Astrocyte of the spinal cord (primary cell): ENCODE measurements around the gene ADORA3.
A peak's percentile ranks its signal among the peaks of the same experiment; 100 is the strongest.
"Not testable (repeated sequence)": the region's sequence is repeated elsewhere in the genome, so short reads cannot be mapped to it uniquely, and the experiment has no call there.

Experiments used
- DNase-seq: peaks from one replicate; pipeline ENCODE4 v3.0.0; 2011; ENCODE audit warnings: low read depth, low spot score
- H3K4me3 ChIP-seq: 2 replicates; pipeline ENCODE4 v1.5.1; 2011; ENCODE audit warnings: low read depth, mild to moderate bottlenecking, low read length, moderate library complexity
- CTCF ChIP-seq: IDR thresholded peaks from 2 replicates; pipeline ENCODE4 v1.5.1; 2012; ENCODE audit warnings: low read depth, mild to moderate bottlenecking, low read length, inconsistent platforms
- in situ Hi-C: cut with HindIII; loops from 2 replicates; pipeline ENCODE4 v1.10.0; 2017; ENCODE audit warnings: low sequenced_read_pairs

The ADORA3 gene

DNA sequence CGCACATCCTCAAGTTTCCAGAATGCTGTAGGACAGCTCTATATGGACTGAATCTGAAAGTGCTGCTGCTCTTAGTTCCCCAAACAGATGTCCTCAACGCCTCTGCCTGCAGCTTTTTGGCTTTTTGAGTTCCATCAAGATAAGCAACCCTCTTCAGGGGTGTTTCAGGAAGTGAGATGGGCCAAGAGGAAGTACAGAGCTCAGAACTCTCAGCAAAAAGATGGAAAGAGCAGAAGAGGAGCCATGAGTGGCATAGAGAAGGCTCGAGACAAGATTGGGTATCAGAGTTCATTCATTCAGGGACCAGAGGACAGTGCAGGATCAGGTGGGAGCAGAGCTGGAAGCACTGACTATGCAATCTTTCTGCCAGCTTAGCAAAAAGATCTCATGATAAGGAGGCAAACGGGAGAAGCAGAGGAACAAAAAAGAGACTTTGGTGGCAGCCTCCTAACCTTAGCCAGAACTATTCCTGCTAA lies at the start of gene ADORA3, which contains the start of gene TMIGD3:
Gene ADORA3 (minus strand): TSS at position 49 of the 476 bp plus-strand sequence. CDS start 279 bp downstream, outside the sequence.
Gene TMIGD3 (minus strand): TSS at position 49 of the 476 bp plus-strand sequence. CDS start 279 bp downstream, outside the sequence.
- H3K4me3 ChIP-seq, result no peak within 1 kb of the TSS
- TF ChIP-seq CTCF, result no peak
- in situ Hi-C loops, result no loop called here
- DNase-seq, result no peak

- no peak for TF ChIP-seq CTCF
- H3K4me3 ChIP-seq, result no peak overlapping the region
- peak; percentile 1 for DNase-seq
- in situ Hi-C loops, result no loop called here
These were observed 49.8 kb upstream of the ADORA3 start for GRCh38 chr1:111553196-111553595.

DNA sequence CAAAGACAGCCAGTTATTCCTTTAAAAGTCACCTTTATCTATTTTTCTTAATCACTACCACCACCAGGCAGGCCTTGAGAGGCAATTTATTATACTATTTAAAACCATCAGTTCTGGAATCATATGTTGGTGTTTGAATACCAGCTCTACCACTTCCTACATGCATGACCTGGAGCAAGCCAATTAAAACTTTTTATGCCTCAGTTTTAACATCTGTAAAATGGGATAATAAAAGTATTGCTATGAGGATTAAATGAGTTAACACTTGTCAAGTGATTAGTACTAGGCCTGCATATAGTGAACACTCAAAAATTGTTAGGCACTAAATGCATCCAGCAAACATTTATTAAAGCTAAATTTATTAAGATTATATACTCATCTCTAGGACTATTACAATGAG lies 49.2 kb upstream of the ADORA3 start:
- TF ChIP-seq CTCF, result no peak
- H3K4me3 ChIP-seq, result no peak overlapping the region
- in situ Hi-C loops, result no loop called here
- no peak for DNase-seq

GRCh38 chr1:111551623-111552411 lies 48.4 kb upstream of the ADORA3 start:
- DNase-seq, result no peak
- H3K4me3 ChIP-seq, result no peak overlapping the region
- TF ChIP-seq CTCF, result no peak
- in situ Hi-C loops, result no loop called here

GRCh38 chr1:111547786-111548185 lies 44.4 kb upstream of the ADORA3 start:
- DNase-seq, H3K4me3 ChIP-seq, in situ Hi-C loops: not testable (repeated sequence)

GRCh38 chr1:111542187-111542586 lies 38.8 kb upstream of the ADORA3 start:
- TF ChIP-seq CTCF, result no peak
- no peak overlapping the region for H3K4me3 ChIP-seq
- in situ Hi-C loops, result no loop called here
- DNase-seq, result no peak

DNA sequence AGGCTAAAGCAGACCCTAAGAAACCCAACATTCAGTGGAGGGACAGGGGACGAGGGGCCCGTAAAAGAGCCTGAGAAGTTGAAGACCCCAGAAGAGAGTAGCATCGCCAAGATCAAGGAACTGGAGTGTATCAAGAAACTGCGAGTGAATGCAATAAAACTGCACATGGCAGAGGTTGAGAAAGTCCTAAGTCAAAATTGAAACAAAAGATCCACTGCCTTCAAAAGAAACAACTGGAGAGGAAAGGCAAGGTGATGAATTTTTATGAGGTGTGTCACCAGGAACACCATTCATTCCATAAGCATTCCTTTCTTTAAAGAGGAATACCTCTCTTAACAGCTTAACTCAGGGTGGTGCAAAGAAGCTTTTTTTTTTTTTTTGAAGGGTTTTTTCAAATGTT lies 38.3 kb upstream of the ADORA3 start:
- DNase-seq, result peak; percentile 14
- no peak overlapping the region for H3K4me3 ChIP-seq
- TF ChIP-seq CTCF, result no peak
- in situ Hi-C loops, result no loop called here
